HEK293 (cell line): ENCODE measurements around the gene VARS1.
A peak's percentile ranks its signal among the peaks of the same experiment; 100 is the strongest.

Experiments used
- CTCF ChIA-PET: fragments of 350-600 bp; formaldehyde crosslinking; extraction: SDS; loops from one replicate; lab custom pipeline; 2021; ENCODE audit warnings: antibody characterized with exemption; lab: Yijun Ruan, JAX
- POLR2A ChIA-PET: fragments of 300-600 bp; formaldehyde crosslinking; extraction: SDS; loops from one replicate; lab custom pipeline; 2020; ENCODE audit warnings: antibody characterized with exemption, inconsistent platforms; lab: Yijun Ruan, JAX
- H3K27ac ChIP-seq: fragments of 200-500 bp; sonication (Bioruptor generic); 2 replicates; pipeline ENCODE4 v1.5.1; 2014; ENCODE audit warnings: low read depth, low read length, control low read depth, inconsistent platforms; ENCODE audit errors: extremely low read depth
- H3K36me3 ChIP-seq, 2 experiments: fragments of 200-500 bp in 1 of 2; sonication (Bioruptor generic) in 1 of 2; 1 replicate in 1 of 2; 2 replicates in 1 of 2; pipeline ENCODE4 v1.5.1; 2014 to 2017; ENCODE audit warnings: inconsistent platforms in 2 of 2, low read length in 2 of 2; ENCODE audit not compliant: control insufficient read depth in 2 of 2, insufficient read depth in 1 of 2
- H3K4me1 ChIP-seq: fragments of 200-500 bp; sonication (Bioruptor generic); 2 replicates; pipeline ENCODE4 v1.5.1; 2014; ENCODE audit warnings: mild to moderate bottlenecking, low read length, inconsistent platforms; ENCODE audit not compliant: control insufficient read depth, insufficient read depth
- H3K4me3 ChIP-seq: 2 replicates; pipeline ENCODE4 v1.5.1; 2011; ENCODE audit warnings: low read depth, mild to moderate bottlenecking, control low read depth, low read length, moderate library complexity
- H3K9me3 ChIP-seq: fragments of 200-500 bp; sonication (Bioruptor generic); 2 replicates; pipeline ENCODE4 v1.5.1; 2014; ENCODE audit warnings: low read depth, low read length, inconsistent platforms; ENCODE audit not compliant: control insufficient read depth, insufficient read depth
- BCL6B ChIP-seq: fragments of 450-650 bp; formaldehyde crosslinking; IDR thresholded peaks from 2 replicates; pipeline ENCODE4 v1.5.1; 2017; ENCODE audit warnings: missing biosample characterization, missing genetic modification characterization
- FEZF1 ChIP-seq: fragments of 450-650 bp; formaldehyde crosslinking; IDR thresholded peaks from 2 replicates; pipeline ENCODE4 v1.5.1; 2016; ENCODE audit warnings: missing biosample characterization, missing genetic modification characterization
- GFI1B ChIP-seq: fragments of 450-650 bp; formaldehyde crosslinking; IDR thresholded peaks from 2 replicates; pipeline ENCODE4 v1.5.1; 2016; ENCODE audit warnings: missing biosample characterization, missing genetic modification characterization
- PRDM1 ChIP-seq: fragments of 450-650 bp; formaldehyde crosslinking; IDR thresholded peaks from 2 replicates; pipeline ENCODE4; 2016; ENCODE audit warnings: missing biosample characterization, missing genetic modification characterization
- PRDM10 ChIP-seq: fragments of 450-650 bp; formaldehyde crosslinking; IDR thresholded peaks from 2 replicates; pipeline ENCODE4 v1.5.1; 2016; ENCODE audit warnings: missing biosample characterization, missing genetic modification characterization
- SP2 ChIP-seq: fragments of 450-650 bp; formaldehyde crosslinking; IDR thresholded peaks from 2 replicates; pipeline ENCODE4 v1.5.1; 2016; ENCODE audit warnings: missing biosample characterization, missing genetic modification characterization
- YY2 ChIP-seq: fragments of 450-650 bp; formaldehyde crosslinking; IDR thresholded peaks from 2 replicates; pipeline ENCODE4 v1.5.1; 2016; ENCODE audit warnings: missing biosample characterization, missing genetic modification characterization
- ZBTB20 ChIP-seq: fragments of 450-650 bp; formaldehyde crosslinking; IDR thresholded peaks from 2 replicates; pipeline ENCODE4 v1.5.1; 2016; ENCODE audit warnings: missing biosample characterization, missing genetic modification characterization
- ZBTB44 ChIP-seq: fragments of 450-650 bp; IDR thresholded peaks from 2 replicates; pipeline ENCODE4 v1.5.1; 2018; ENCODE audit warnings: missing biosample characterization, mild to moderate bottlenecking, missing genetic modification characterization
- ZEB2 ChIP-seq: fragments of 450-650 bp; formaldehyde crosslinking; IDR thresholded peaks from 2 replicates; pipeline ENCODE4 v1.5.1; 2016; ENCODE audit warnings: missing biosample characterization, missing genetic modification characterization
- ZFP69B ChIP-seq: fragments of 450-650 bp; formaldehyde crosslinking; IDR thresholded peaks from 2 replicates; pipeline ENCODE4 v1.5.1; 2016; ENCODE audit warnings: missing biosample characterization, missing genetic modification characterization
- ZNF121 ChIP-seq: fragments of 450-650 bp; formaldehyde crosslinking; IDR thresholded peaks from 2 replicates; pipeline ENCODE4 v1.5.1; 2016; ENCODE audit warnings: missing biosample characterization, missing genetic modification characterization
- ZNF174 ChIP-seq: fragments of 450-650 bp; formaldehyde crosslinking; IDR thresholded peaks from 2 replicates; pipeline ENCODE4 v1.5.0; 2017; ENCODE audit warnings: missing biosample characterization, mild to moderate bottlenecking, missing genetic modification characterization
- ZNF221 ChIP-seq: fragments of 450-650 bp; formaldehyde crosslinking; IDR thresholded peaks from 2 replicates; pipeline ENCODE4 v1.5.1; 2017; ENCODE audit warnings: missing biosample characterization, missing genetic modification characterization, borderline replicate concordance
- ZNF311 ChIP-seq: fragments of 450-650 bp; formaldehyde crosslinking; IDR thresholded peaks from 2 replicates; pipeline ENCODE4 v1.5.1; 2017; ENCODE audit warnings: missing biosample characterization, missing genetic modification characterization, borderline replicate concordance
- ZNF335 ChIP-seq: fragments of 450-650 bp; formaldehyde crosslinking; conservative IDR thresholded peaks from 2 replicates; pipeline ENCODE4 v1.5.1; 2016; ENCODE audit warnings: missing biosample characterization, missing genetic modification characterization
- ZNF350 ChIP-seq: fragments of 450-650 bp; formaldehyde crosslinking; IDR thresholded peaks from 2 replicates; pipeline ENCODE4 v1.5.0; 2017; ENCODE audit warnings: missing biosample characterization, mild to moderate bottlenecking, missing genetic modification characterization
- ZNF366 ChIP-seq: fragments of 450-650 bp; formaldehyde crosslinking; conservative IDR thresholded peaks from 2 replicates; pipeline ENCODE4 v1.5.1; 2016; ENCODE audit warnings: missing biosample characterization, missing genetic modification characterization
- ZNF449 ChIP-seq: fragments of 450-650 bp; formaldehyde crosslinking; IDR thresholded peaks from 2 replicates; pipeline ENCODE4 v1.5.1; 2017; ENCODE audit warnings: missing biosample characterization, mild to moderate bottlenecking, missing genetic modification characterization, moderate library complexity
- ZNF555 ChIP-seq: fragments of 450-650 bp; formaldehyde crosslinking; conservative IDR thresholded peaks from 2 replicates; pipeline ENCODE4 v1.5.1; 2017; ENCODE audit warnings: missing biosample characterization, mild to moderate bottlenecking, missing genetic modification characterization, inconsistent platforms
- ZNF585B ChIP-seq: fragments of 450-650 bp; formaldehyde crosslinking; IDR thresholded peaks from 2 replicates; pipeline ENCODE4 v1.5.1; 2016; ENCODE audit warnings: missing biosample characterization, missing genetic modification characterization
- ZNF596 ChIP-seq: fragments of 450-650 bp; IDR thresholded peaks from 2 replicates; pipeline ENCODE4 v1.5.0; 2018; ENCODE audit warnings: missing biosample characterization, mild to moderate bottlenecking, missing genetic modification characterization, moderate library complexity
- ZNF623 ChIP-seq: fragments of 450-650 bp; formaldehyde crosslinking; IDR thresholded peaks from 2 replicates; pipeline ENCODE4 v1.5.1; 2016; ENCODE audit warnings: missing biosample characterization, missing genetic modification characterization
- ZNF624 ChIP-seq: fragments of 450-650 bp; formaldehyde crosslinking; IDR thresholded peaks from 2 replicates; pipeline ENCODE4 v1.5.1; 2017; ENCODE audit warnings: missing biosample characterization, missing genetic modification characterization
- ZNF629 ChIP-seq: fragments of 450-650 bp; formaldehyde crosslinking; IDR thresholded peaks from 2 replicates; pipeline ENCODE4 v1.5.1; 2017; ENCODE audit warnings: missing biosample characterization, missing genetic modification characterization
- ZNF701 ChIP-seq: fragments of 450-650 bp; formaldehyde crosslinking; IDR thresholded peaks from 2 replicates; pipeline ENCODE4 v1.5.1; 2016; ENCODE audit warnings: missing biosample characterization, missing genetic modification characterization
- ZNF704 ChIP-seq: fragments of 450-650 bp; formaldehyde crosslinking; IDR thresholded peaks from 2 replicates; pipeline ENCODE4 v1.5.1; 2016; ENCODE audit warnings: missing biosample characterization, missing genetic modification characterization
- ZNF707 ChIP-seq: fragments of 450-650 bp; formaldehyde crosslinking; IDR thresholded peaks from 2 replicates; pipeline ENCODE4 v1.5.1; 2016; ENCODE audit warnings: missing biosample characterization, missing genetic modification characterization
- ZNF837 ChIP-seq: fragments of 450-650 bp; formaldehyde crosslinking; IDR thresholded peaks from 2 replicates; pipeline ENCODE4 v1.5.1; 2016; ENCODE audit warnings: missing biosample characterization, missing genetic modification characterization
- ZNF843 ChIP-seq: fragments of 450-650 bp; formaldehyde crosslinking; IDR thresholded peaks from 2 replicates; pipeline ENCODE4 v1.5.1; 2016; ENCODE audit warnings: missing biosample characterization, missing genetic modification characterization
- ZSCAN16 ChIP-seq: fragments of 450-650 bp; formaldehyde crosslinking; IDR thresholded peaks from 2 replicates; pipeline ENCODE4 v1.5.1; 2016; ENCODE audit warnings: missing biosample characterization, missing genetic modification characterization

VARS1 gene

GRCh38 chr6:31794294-31794865, 1.2 kb downstream of the VARS1 start:
- H3K36me3 ChIP-seq: peaks cover 14 to 44% of the 10 kb centered on the region in 2 experiments
- ChIA-PET POLR2A (interaction anchor here (1.0 to 5.9 kb wide), 8 partner anchors 12 to 247 kb away, joined by 3 to 138 read pairs (median 12); partner anchors contain the start of genes DDAH2, HSPA1A, HSPA1B and HSPA1L), CTCF (interaction anchor here (0.6 to 4.9 kb wide), 9 partner anchors 13 to 349 kb away, joined by 3 to 55 read pairs (median 5); partner anchors contain the start of genes CLIC1 and LSM2)
- peak overlapping the region; percentile 93; the same call in 1 of the 2 replicates for H3K27ac ChIP-seq
- H3K4me1 ChIP-seq: no peaks in the 10 kb centered on the region; the same call in 1 of the 2 replicates
- H3K9me3 ChIP-seq: no peaks in the 10 kb centered on the region
- peak overlapping the region; percentile 81 for H3K4me3 ChIP-seq
- no peak for TF ChIP-seq ZNF843 (tag by site-specific recombination)
- TF ChIP-seq ZNF629 (tag by site-specific recombination): peak; percentile 47; the same call in 1 of the 2 replicates
- no peak for TF ChIP-seq ZNF701 (tag by site-specific recombination)
- no peak for TF ChIP-seq ZNF623
- TF ChIP-seq FEZF1 (tag by site-specific recombination): no peak
- no peak for TF ChIP-seq ZNF121 (tag by site-specific recombination)
- peak; percentile 88 for TF ChIP-seq PRDM1
- no peak for TF ChIP-seq GFI1B (tag by site-specific recombination)
- no peak for TF ChIP-seq SP2 (tag by site-specific recombination)
- TF ChIP-seq ZEB2 (tag by site-specific recombination): 0 out of 2 replicates have a peak, but pooled peaks have one; percentile 38
- no peak for TF ChIP-seq ZFP69B (tag by site-specific recombination)
- no peak for TF ChIP-seq ZNF174
- no peak for TF ChIP-seq ZNF350 (tag by site-specific recombination)
- no peak for TF ChIP-seq YY2
- peak; percentile 15; the same call in 1 of the 2 replicates for TF ChIP-seq PRDM10 (tag by site-specific recombination)
- no peak for TF ChIP-seq ZNF449 (tag by site-specific recombination)
- TF ChIP-seq ZNF335 (tag by site-specific recombination): peak; percentile 71
- TF ChIP-seq ZNF555 (tag by site-specific recombination): no peak
- TF ChIP-seq ZNF585B: no peak
- peak; percentile 76 for TF ChIP-seq ZNF366
- TF ChIP-seq ZNF596: no peak
- TF ChIP-seq BCL6B: no peak
- TF ChIP-seq ZNF221 (tag by site-specific recombination): no peak
- no peak for TF ChIP-seq ZSCAN16 (tag by site-specific recombination)
- TF ChIP-seq ZNF311 (tag by site-specific recombination): no peak
- TF ChIP-seq ZNF837 (tag by site-specific recombination): no peak
- no peak for TF ChIP-seq ZNF704 (tag by site-specific recombination)
- TF ChIP-seq ZNF707 (tag by site-specific recombination): no peak
- TF ChIP-seq ZBTB44: no peak
- TF ChIP-seq ZNF624 (tag by site-specific recombination): no peak
- TF ChIP-seq ZBTB20 (tag by site-specific recombination): no peak
